Testis (tissue), 3 donors: Measurements from ENCODE around the gene ORAI2. TPM values are rescaled to one million over a fixed set of nuclear protein-coding genes. Genes with fewer than 3 reads are reported as not detected.

ENCODE experiments used
- DNase-seq: peaks from one replicate; pipeline ENCODE4 v3.0.0-alpha.2; 2019
- H3K27ac ChIP-seq, 2 donors: fragments of 200-600 bp; sonication (generic); one replicate each; pipeline ENCODE4 v1.5.1; 2019
- H3K27me3 ChIP-seq: fragments of 200-600 bp; sonication (generic); one replicate; pipeline ENCODE4 v1.5.1; 2019
- H3K36me3 ChIP-seq: fragments of 200-600 bp; sonication (generic); one replicate; pipeline ENCODE4 v1.5.1; 2017; ENCODE audit warnings: low read depth; ENCODE audit errors: missing control alignments
- H3K4me1 ChIP-seq: fragments of 200-600 bp; sonication (generic); one replicate; pipeline ENCODE4 v1.5.1; 2019
- H3K4me3 ChIP-seq, 2 donors: fragments of 200-600 bp; sonication (generic); one replicate each; pipeline ENCODE4 v1.5.1; 2017 to 2019
- H3K9me3 ChIP-seq: fragments of 200-600 bp; sonication (generic); one replicate; pipeline ENCODE4 v1.5.1; 2017
- POLR2A ChIP-seq: fragments of 450-650 bp; IDR thresholded peaks from one replicate; pipeline ENCODE4 v1.6.1; 2017; ENCODE audit warnings: antibody characterized with exemption, mild to moderate bottlenecking, moderate library complexity
- WGBS, 2 donors: methylation state at CpG; one replicate each; pipeline ENCODE4 v1.1.5; 2018; 5-methylcytosine and 5-hydroxymethylcytosine counted together
- intact Hi-C: fragments of 100-400 bp; cut with DNase I; formaldehyde crosslinking; loops from one replicate; pipeline ENCODE4 v1.15.1; 2023; ENCODE audit warnings: low total_unique reads
- polyA plus RNA-seq: library from polyadenylated mRNA; stranded (reverse); fragments of 350-450 nt; fragmentation: Illumina TruSeq; extraction: RNeasy Lipid Tissue Mini Kit (QIAGEN cat#74804); gene quantifications from one replicate; pipeline ENCODE4 v1.2.3, GENCODE V29; 2014; ENCODE audit warnings: low read depth, low replicate concordance; ENCODE audit not compliant: insufficient read depth
- total RNA-seq, 2 donors: library from RNA; depleted of rRNA; stranded (reverse); fragments of >200 nt; gene quantifications; one replicate each; pipeline ENCODE4 v1.2.3, GENCODE V29; 2016
- TF ChIP-seq, protein P1 (sequence below), 3 experiments: fragments of 450-650 bp in 2 of 3; fragments of 200-600 bp in 1 of 3; sonication (generic) in 1 of 3; IDR thresholded peaks; one replicate each; pipeline ENCODE4 v1.5.1; 2016 to 2019; ENCODE audit warnings: antibody characterized with exemption in 3 of 3, mild to moderate bottlenecking in 2 of 3, moderate library complexity in 1 of 3

Gene ORAI2
- total and polyA plus RNA-seq, 3 donors from 2014 or later = 9.7 to 10.3 (median 9.9) TPM

DNA sequence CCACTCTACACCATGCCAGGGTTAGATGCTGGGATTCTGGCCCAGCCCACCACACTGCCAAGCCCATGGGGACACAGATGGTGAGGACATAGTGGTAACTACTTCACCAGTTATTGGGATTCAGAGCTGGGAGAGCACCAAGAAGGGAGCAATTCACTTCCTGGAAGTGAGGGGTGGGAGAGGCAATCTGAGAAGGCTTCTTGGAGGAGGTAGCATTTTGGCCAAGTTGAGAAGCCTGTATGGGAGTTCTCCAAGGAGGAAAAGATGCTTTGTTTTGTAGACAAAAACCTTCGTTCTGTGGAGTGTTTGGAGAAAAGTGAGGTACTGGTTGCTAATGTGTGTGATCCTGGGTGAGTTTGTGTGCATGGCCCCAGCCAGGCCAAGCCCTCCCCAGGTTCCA, 41.0 kb upstream of the ORAI2 start:
- TF ChIP-seq, protein P1, sequence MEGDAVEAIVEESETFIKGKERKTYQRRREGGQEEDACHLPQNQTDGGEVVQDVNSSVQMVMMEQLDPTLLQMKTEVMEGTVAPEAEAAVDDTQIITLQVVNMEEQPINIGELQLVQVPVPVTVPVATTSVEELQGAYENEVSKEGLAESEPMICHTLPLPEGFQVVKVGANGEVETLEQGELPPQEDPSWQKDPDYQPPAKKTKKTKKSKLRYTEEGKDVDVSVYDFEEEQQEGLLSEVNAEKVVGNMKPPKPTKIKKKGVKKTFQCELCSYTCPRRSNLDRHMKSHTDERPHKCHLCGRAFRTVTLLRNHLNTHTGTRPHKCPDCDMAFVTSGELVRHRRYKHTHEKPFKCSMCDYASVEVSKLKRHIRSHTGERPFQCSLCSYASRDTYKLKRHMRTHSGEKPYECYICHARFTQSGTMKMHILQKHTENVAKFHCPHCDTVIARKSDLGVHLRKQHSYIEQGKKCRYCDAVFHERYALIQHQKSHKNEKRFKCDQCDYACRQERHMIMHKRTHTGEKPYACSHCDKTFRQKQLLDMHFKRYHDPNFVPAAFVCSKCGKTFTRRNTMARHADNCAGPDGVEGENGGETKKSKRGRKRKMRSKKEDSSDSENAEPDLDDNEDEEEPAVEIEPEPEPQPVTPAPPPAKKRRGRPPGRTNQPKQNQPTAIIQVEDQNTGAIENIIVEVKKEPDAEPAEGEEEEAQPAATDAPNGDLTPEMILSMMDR (IDR thresholded peaks at IDR 0.05) = no peak
- TF ChIP-seq POLR2A = no peak

DNA sequence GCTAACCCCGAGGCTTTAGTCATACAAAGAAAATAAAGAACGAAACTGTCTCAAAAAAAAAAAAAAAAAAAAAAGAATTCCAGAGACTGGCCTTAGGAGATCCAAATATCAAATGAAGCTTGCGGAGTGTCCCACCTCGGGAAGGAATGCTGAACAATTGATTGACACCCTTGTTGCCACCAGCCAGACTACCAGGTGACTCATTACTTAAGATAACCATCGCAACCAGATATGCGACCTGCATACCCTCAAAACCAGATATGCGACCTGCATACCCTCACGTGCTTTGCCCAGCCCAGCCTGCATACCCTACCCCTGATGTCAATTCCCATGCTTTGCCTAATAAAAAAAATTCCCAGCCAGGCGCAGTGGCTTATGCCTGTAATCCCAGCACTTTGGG, 39.9 kb upstream of the ORAI2 start:
- intact Hi-C loops = loop anchor here (5.0 kb wide), 1 partner anchor 111 kb away; no protein-coding TSS in a partner anchor
- Histone ChIP-seq H3K27me3 (no peaks in the 10 kb centered on the region), H3K4me3 (no peak overlapping the region), H3K27ac (no peak overlapping the region), H3K4me1 (peaks cover 6% of the 10 kb centered on the region), H3K9me3 (no peaks in the 10 kb centered on the region), H3K36me3 (no peaks in the 10 kb centered on the region)
- 90 to 91% methylated on average over 9 of the region's 9 CpGs for WGBS, 2 donors
- no peak for DNase-seq
- TF ChIP-seq, protein P1 (IDR thresholded peaks at IDR 0.05) = no peak
- no peak for TF ChIP-seq POLR2A

More for the DNA sequence above, 41.0 kb upstream of the ORAI2 start:
- H3K9me3 ChIP-seq = no peaks in the 10 kb centered on the region
- peaks cover 5% of the 10 kb centered on the region for H3K4me1 ChIP-seq
- no peak overlapping the region for H3K4me3 ChIP-seq
- no peak for DNase-seq
- no peaks in the 10 kb centered on the region for H3K27me3 ChIP-seq
- H3K27ac ChIP-seq = no peak overlapping the region
- WGBS, 2 donors = 100% methylated on average over 1 of the region's 1 CpG
- intact Hi-C loops = loop anchor here (5.0 kb wide), 1 partner anchor 110 kb away; no protein-coding TSS in a partner anchor
- H3K36me3 ChIP-seq = no peaks in the 10 kb centered on the region

DNA sequence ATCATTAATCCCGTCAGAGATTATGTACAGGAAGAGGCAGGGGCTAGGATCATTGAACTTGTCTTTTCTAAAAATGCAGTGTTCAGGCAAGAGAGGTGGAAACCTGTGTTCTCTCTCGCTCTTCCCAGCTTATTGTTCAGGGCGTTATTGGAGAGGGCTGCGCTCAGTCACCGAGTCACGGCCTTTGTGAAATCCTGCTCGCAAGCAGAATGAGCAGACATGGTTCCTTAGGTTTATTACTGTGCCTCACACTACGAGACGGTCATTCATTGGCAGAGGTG, 37.8 kb upstream of the ORAI2 start:
- intact Hi-C loops = no loop called here
- no peaks in the 10 kb centered on the region for H3K36me3 ChIP-seq
- TF ChIP-seq, protein P1 (IDR thresholded peaks at IDR 0.05) = no peak
- no peak for TF ChIP-seq POLR2A
- peak overlapping the region; percentile 74 for H3K27ac ChIP-seq
- H3K4me1 ChIP-seq = peaks cover 6% of the 10 kb centered on the region
- H3K4me3 ChIP-seq = peak overlapping the region; percentile 71 to 75
- H3K27me3 ChIP-seq = no peaks in the 10 kb centered on the region
- no peak for DNase-seq
- 8 to 10% methylated on average over 9 of the region's 9 CpGs for WGBS, 2 donors
- H3K9me3 ChIP-seq = no peaks in the 10 kb centered on the region

DNA sequence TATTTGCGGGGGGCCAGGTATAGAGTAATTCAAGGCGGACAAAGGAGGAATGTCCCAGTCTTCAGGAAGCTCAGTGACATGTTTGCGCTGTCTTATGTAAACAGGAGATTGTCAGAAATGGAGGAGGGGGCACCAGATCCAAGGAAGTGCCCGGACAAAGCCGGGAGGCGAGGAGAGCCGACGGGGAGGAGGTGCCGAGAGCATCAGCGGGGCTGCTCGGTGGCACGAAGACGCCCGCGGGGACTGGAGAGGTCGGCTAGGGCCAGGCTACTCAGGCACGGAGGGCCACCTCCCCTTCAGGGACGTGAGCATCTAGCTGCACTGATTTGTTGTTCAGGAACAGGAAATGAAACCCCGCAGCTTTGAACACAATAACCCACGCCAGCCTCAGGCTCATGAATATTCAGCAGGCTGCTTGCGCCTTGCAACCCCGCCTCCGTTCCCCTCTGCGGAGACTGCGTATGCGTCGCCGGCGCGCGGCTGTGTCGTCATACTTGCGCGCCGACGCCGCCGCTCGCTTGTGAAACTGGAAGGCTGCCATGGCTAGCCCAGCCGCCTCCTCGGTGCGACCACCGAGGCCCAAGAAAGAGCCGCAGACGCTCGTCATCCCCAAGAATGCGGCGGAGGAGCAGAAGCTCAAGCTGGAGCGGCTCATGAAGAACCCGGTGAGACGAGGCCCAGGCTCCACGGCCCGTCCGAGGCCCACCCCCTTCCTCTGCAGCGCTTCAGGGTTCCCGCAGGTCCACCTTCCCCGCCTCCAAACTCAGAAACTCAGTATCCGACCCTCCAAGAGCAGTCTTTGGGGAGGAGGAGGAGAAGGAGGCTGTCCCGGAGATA, 37.3 kb upstream of the ORAI2 start, which contains the start of gene PRKRIP1:
TSS of gene PRKRIP1 (plus strand) at position 491 of the 837 bp plus-strand sequence. CDS start at position 540, 49 bp downstream.
- H3K4me3 ChIP-seq = peak within 1 kb of the TSS; percentile 71 to 75
- intact Hi-C loops = no loop called here
- 0 to 1% methylated on average over 49 to 56 of the region's 59 CpGs for WGBS, 2 donors

More for the DNA sequence above, 37.3 kb upstream of the ORAI2 start, which contains the start of gene PRKRIP1:
- peak; percentile 92 for DNase-seq
- Histone ChIP-seq H3K36me3 (no peaks in the 10 kb centered on the region), H3K9me3 (no peaks in the 10 kb centered on the region), H3K4me1 (peaks cover 6% of the 10 kb centered on the region), H3K27ac (peak within 1 kb of the TSS; percentile 74), H3K27me3 (no peaks in the 10 kb centered on the region)
- TF ChIP-seq, protein P1 (IDR thresholded peaks at IDR 0.05) = no peak
- no peak for TF ChIP-seq POLR2A
